CD4-positive, alpha-beta T cell treated with Interleukin-1 beta for 1 hour (primary cell): ENCODE data around the gene COG8.
"Not testable (repeated sequence)": the region's sequence is repeated elsewhere in the genome, so short reads cannot be mapped to it uniquely, and the experiment has no call there.

ENCODE experiments used
- DNase-seq, 2 donors: peaks; one replicate each; pipeline ENCODE4 v3.0.0-alpha.2; 2020 to 2022

COG8 gene

GRCh38 chr16:69339289-69340094 is at the start of gene COG8, which contains the start of gene NIP7:
Gene COG8 (minus strand): TSS chr16:69339564. CDS start chr16:69339552, 12 bp downstream.
Gene NIP7 (plus strand): TSS chr16:69339772. CDS start chr16:69339830, 58 bp downstream.
- peak; percentile 92 to 95 for DNase-seq

- no peak for DNase-seq
Measured at GRCh38 chr16:69386596-69386995, 47.2 kb upstream of the COG8 start.

GRCh38 chr16:69384974-69385373 is 45.6 kb upstream of the COG8 start:
- DNase-seq: no peak

- DNase-seq: no peak
Measured at GRCh38 chr16:69382421-69382820, 43.1 kb upstream of the COG8 start.

- DNase-seq: no peak
Measured at GRCh38 chr16:69381231-69381630, 41.9 kb upstream of the COG8 start.

- no peak for DNase-seq
Measured at GRCh38 chr16:69378760-69379159, 39.4 kb upstream of the COG8 start.

GRCh38 chr16:69378036-69378435 is 38.7 kb upstream of the COG8 start:
- DNase-seq: no peak

- no peak for DNase-seq
Measured at GRCh38 chr16:69376393-69377059, 37.2 kb upstream of the COG8 start.

- no peak for DNase-seq
Measured at GRCh38 chr16:69373019-69373418, 33.7 kb upstream of the COG8 start.

GRCh38 chr16:69371564-69371963 is 32.2 kb upstream of the COG8 start:
- peak in 1 of 2 donors; percentile 24 for DNase-seq

GRCh38 chr16:69368866-69369265 is 29.5 kb upstream of the COG8 start:
- no peak for DNase-seq

GRCh38 chr16:69367980-69368379 is 28.6 kb upstream of the COG8 start:
- no peak for DNase-seq

GRCh38 chr16:69366431-69366830 is 27.1 kb upstream of the COG8 start:
- no peak for DNase-seq

- no peak for DNase-seq
Measured at GRCh38 chr16:69365901-69366300, 26.5 kb upstream of the COG8 start.

GRCh38 chr16:69364088-69364487 is 24.7 kb upstream of the COG8 start:
- no peak for DNase-seq

- no peak for DNase-seq
Measured at GRCh38 chr16:69363281-69363717, 23.9 kb upstream of the COG8 start.

- DNase-seq: not testable (repeated sequence)
Measured at GRCh38 chr16:69360070-69360469, 20.7 kb upstream of the COG8 start.

GRCh38 chr16:69351309-69352027 is 12.1 kb upstream of the COG8 start, which contains the start of gene TMED6:
Gene TMED6 (minus strand): TSS chr16:69351786. CDS start chr16:69351753, 33 bp downstream.
- no peak for DNase-seq

GRCh38 chr16:69350536-69351133 is 11.3 kb upstream of the COG8 start:
- DNase-seq: no peak

- no peak for DNase-seq
Measured at GRCh38 chr16:69349536-69349935, 10.2 kb upstream of the COG8 start.

GRCh38 chr16:69348222-69348621 is 8.9 kb upstream of the COG8 start:
- no peak for DNase-seq

GRCh38 chr16:69346683-69347082 is 7.3 kb upstream of the COG8 start:
- no peak for DNase-seq

GRCh38 chr16:69345923-69346322 is 6.6 kb upstream of the COG8 start:
- DNase-seq: peak in 1 of 2 donors; percentile 9
